GM10266 (cell line): ENCODE results near the gene ETV3.

Source experiments
- DNase-seq: peaks from one replicate; pipeline ENCODE4 v3.0.0; 2012; ENCODE audit errors: extremely low spot score
- TF ChIP-seq, protein P1 (sequence below): IDR thresholded peaks from 2 replicates; pipeline ENCODE4 v1.5.1; 2012; ENCODE audit warnings: mild to moderate bottlenecking, low read depth; ENCODE audit not compliant: control insufficient read depth, insufficient read depth; ENCODE audit errors: missing control alignments

Gene ETV3

DNA sequence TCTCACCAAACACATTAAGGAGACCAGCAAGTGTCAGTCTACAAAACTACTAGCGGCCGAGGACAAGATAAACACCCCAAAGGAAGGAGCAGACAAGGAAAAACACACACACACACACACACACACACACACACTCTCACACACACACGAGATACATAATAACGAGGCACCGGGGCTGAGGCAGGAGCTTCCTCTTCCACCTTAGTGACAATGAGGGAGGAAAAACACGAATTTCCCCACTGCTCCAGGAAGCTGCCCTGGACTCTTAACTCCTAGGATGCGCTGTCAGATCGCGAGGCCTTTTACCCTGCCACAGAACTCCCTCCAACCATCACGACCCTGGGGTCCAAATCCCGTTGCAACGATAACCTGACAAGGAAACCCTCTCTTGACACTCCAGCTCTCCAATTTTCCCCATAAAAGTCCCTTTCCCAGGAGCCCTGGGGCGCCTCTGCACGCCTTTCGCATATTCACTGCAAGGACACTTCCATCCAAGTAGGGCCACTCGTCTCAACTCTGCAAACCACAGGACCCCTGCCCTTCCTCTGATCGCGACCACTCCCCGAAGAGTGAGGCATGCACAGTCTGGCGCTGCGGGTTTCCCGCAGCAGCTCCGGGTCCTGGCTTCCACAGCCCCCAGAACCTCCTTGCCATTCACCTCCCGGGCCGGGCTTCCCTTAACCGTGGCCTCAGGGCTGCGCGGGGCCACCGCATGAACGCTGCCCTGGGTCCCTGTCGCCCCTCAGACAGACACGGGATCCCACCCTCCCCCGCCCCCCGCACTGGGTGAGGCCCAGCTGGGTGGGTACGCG lies 581 bp downstream of the ETV3 start:
- DNase-seq = no peak
- TF ChIP-seq, protein P1, sequence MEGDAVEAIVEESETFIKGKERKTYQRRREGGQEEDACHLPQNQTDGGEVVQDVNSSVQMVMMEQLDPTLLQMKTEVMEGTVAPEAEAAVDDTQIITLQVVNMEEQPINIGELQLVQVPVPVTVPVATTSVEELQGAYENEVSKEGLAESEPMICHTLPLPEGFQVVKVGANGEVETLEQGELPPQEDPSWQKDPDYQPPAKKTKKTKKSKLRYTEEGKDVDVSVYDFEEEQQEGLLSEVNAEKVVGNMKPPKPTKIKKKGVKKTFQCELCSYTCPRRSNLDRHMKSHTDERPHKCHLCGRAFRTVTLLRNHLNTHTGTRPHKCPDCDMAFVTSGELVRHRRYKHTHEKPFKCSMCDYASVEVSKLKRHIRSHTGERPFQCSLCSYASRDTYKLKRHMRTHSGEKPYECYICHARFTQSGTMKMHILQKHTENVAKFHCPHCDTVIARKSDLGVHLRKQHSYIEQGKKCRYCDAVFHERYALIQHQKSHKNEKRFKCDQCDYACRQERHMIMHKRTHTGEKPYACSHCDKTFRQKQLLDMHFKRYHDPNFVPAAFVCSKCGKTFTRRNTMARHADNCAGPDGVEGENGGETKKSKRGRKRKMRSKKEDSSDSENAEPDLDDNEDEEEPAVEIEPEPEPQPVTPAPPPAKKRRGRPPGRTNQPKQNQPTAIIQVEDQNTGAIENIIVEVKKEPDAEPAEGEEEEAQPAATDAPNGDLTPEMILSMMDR = no peak

DNA sequence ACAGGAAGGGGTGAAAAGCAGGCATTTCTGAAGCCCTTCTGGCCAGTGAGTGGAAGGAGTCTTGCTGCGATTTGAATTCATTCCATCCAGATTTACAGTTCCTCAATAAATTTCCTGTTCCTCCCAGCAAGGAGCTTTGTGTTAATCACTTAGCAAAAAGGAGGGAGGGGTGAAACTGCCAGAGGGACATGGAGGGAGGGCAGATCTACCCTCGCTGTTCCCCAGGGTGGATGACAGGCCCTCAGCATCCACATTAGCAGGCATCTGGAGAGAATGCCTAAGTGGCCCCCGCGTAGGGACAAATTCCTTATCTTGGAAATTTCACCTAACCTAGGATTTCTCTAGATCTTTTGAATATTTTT lies 1.2 kb downstream of the ETV3 start:
- DNase-seq = no peak
- TF ChIP-seq, protein P1 = no peak

DNA sequence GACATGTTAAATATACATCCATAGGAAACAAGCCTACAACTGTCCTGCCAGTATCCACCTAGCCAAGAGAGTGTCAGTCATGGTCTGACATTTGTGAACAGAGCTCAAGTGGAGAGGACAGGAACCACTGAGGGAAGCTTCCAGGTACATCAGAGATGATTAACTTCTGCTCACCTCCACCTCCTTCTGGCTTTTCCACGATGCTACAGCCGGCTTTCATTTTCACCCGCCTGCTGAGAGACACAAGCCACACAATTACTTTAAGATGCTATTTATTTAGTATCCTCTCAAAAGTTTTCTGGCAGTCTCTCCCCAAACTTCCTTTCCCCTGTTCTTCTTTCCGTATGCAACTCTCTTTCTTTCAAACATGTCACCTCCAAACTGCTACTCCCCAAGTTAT lies 2.1 kb downstream of the ETV3 start:
- TF ChIP-seq, protein P1 = no peak
- DNase-seq = no peak

DNA sequence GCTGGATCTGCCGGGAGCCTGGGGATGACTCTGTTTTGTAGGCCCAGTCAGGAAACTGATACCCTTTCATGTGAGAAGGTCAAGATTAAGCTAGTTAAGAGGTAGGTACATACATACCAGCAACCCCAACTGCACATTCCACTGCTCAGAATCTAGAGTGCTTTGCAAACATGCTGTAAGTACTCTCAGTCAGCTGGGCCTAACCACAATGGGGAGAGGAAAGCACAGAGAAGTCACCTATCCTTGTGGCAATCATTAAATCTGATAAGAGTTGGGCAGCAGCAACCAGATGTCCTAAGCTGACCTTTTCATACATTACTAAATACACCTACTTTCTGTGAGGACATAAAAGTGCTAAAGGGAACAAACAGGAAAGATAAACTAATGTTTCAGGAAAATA lies 2.5 kb downstream of the ETV3 start:
- no peak for DNase-seq

DNA sequence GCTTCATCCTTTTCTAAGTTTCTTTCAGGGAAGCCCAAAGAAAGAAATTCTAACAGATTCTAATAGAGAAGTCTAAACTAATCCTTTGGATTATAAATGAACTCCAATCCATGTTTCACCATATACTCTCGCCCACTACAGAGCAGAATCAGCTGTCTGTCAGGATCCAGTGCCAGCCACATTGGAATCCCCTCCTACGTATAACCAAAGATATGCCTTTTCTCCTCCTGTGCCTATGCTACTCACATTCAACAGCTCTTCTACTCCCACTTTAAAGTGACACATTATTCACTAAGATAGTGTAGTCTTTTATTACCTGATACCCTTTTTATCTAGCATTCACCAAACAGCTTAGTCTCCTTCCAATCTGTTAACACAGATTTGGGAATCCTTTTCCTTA lies 3.1 kb downstream of the ETV3 start:
- no peak for DNase-seq
- TF ChIP-seq, protein P1 = no peak

More for the DNA sequence above, 2.5 kb downstream of the ETV3 start:
- TF ChIP-seq, protein P1 = no peak

DNA sequence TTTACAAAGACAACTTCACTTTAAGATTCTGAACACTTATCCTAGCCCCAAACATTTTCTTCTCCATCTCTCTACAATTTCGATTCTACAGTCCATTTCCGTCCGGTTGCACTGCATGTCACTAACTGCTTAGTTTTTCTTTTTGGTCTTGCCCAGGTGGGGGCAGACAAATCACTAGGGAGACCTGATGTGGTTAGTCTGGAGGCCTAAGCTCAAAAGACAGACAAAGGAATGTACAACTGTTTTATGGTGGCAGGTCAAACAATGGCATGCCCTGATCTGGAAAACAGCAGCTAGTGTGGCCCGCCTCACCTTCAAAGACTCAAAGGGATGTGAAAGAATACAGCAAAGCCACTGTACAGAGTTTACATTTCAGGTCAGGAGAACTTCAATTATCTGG lies 3.8 kb downstream of the ETV3 start:
- TF ChIP-seq, protein P1 = no peak
- no peak for DNase-seq

DNA sequence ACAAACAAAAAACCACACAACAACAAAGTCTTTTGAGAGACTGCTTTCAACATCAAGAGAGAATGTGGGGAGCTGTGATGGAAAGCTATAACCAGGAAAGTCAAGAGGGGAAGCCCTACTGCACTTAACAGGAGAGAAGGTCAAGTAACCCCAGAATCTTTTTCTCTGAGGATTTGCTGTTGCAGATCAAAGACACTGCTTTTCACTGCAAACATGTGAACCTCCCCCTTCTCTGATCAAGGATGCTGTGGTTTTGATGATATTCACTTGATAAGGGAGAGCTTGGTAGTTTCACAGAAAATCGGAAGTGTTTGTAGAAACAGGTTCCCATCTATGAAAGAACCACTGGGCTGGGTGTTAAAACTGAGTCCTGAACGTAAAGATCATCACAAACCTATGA lies 4.8 kb downstream of the ETV3 start:
- TF ChIP-seq, protein P1 = no peak
- no peak for DNase-seq
